HepG2 (cell line): Measurements from ENCODE around the gene LTBR. TPM values are rescaled to one million over a fixed set of nuclear protein-coding genes. Genes with fewer than 3 reads are reported as not detected.
A peak's percentile ranks its signal among the peaks of the same experiment; 100 is the strongest.

Experiments
- HMGA1 ChIP-seq: sonication (generic); formaldehyde crosslinking; conservative IDR thresholded peaks from 2 replicates; pipeline ENCODE4 v1.4.0; 2020; ENCODE audit warnings: missing genetic modification reagents
- IKZF4 ChIP-seq: sonication (generic); formaldehyde crosslinking; IDR thresholded peaks from 2 replicates; pipeline ENCODE4 v1.5.1; 2020; ENCODE audit warnings: borderline replicate concordance, mild to moderate bottlenecking, low read depth, missing genetic modification reagents; ENCODE audit errors: not compliant biosample characterization
- MAFF ChIP-seq: IDR thresholded peaks from 2 replicates; pipeline ENCODE4 v1.6.1; 2011; ENCODE audit warnings: low read depth, low read length, improper control_type of control experiment
- MAZ ChIP-seq, 2 experiments: sonication (generic) in 1 of 2; formaldehyde crosslinking in 1 of 2; IDR thresholded peaks; 2 replicates each; pipeline versions ENCODE4 v1.5.0 to v1.6.1; 2012 to 2020; ENCODE audit warnings: low read depth in 2 of 2, mild to moderate bottlenecking in 2 of 2, borderline replicate concordance in 1 of 2, improper control_type of control experiment in 1 of 2, low read length in 1 of 2, missing genetic modification reagents in 1 of 2, moderate library complexity in 1 of 2
- PHF5A ChIP-seq: IDR thresholded peaks from one replicate; pipeline ENCODE4 v1.6.1; 2018; ENCODE audit warnings: low read depth, missing genetic modification reagents; ENCODE audit not compliant: unreplicated experiment
- RXRA ChIP-seq: sonication (generic); formaldehyde crosslinking; IDR thresholded peaks from 2 replicates; pipeline ENCODE4 v1.5.1; 2020; ENCODE audit warnings: missing genetic modification reagents
- SAP130 ChIP-seq: IDR thresholded peaks from 2 replicates; pipeline ENCODE4 v1.6.1; 2016; ENCODE audit warnings: low read depth
- TRIM24 ChIP-seq: sonication (generic); formaldehyde crosslinking; IDR thresholded peaks from 2 replicates; pipeline ENCODE4 v1.8.0; 2022; ENCODE audit warnings: mild to moderate bottlenecking, missing genetic modification reagents
- ZGPAT ChIP-seq: IDR thresholded peaks from 2 replicates; pipeline ENCODE4 v1.6.1; 2016; ENCODE audit warnings: mild to moderate bottlenecking
- ZNF205 ChIP-seq: IDR thresholded peaks from 2 replicates; pipeline ENCODE4 v1.6.1; 2018; ENCODE audit warnings: missing biosample characterization, missing genetic modification reagents
- ZNF280D ChIP-seq: sonication (generic); formaldehyde crosslinking; IDR thresholded peaks from 2 replicates; pipeline ENCODE4 v1.5.1; 2020; ENCODE audit warnings: mild to moderate bottlenecking, missing genetic modification reagents
- ZNF282 ChIP-seq: fragments of 450-650 bp; IDR thresholded peaks from 2 replicates; pipeline ENCODE4 v1.6.1; 2018; ENCODE audit not compliant: partially characterized antibody
- ZNF292 ChIP-seq: sonication (generic); formaldehyde crosslinking; IDR thresholded peaks from 2 replicates; pipeline ENCODE4 v1.8.1; 2022; ENCODE audit warnings: mild to moderate bottlenecking, low read depth, missing genetic modification reagents, borderline replicate concordance
- ZNF333 ChIP-seq: sonication (generic); formaldehyde crosslinking; IDR thresholded peaks from 2 replicates; pipeline ENCODE4 v1.4.0; 2020; ENCODE audit warnings: mild to moderate bottlenecking, missing genetic modification reagents, borderline replicate concordance
- ZNF367 ChIP-seq: sonication (generic); formaldehyde crosslinking; IDR thresholded peaks from 2 replicates; pipeline ENCODE4 v1.4.0; 2020; ENCODE audit warnings: missing genetic modification reagents, borderline replicate concordance
- ZNF619 ChIP-seq: sonication (generic); formaldehyde crosslinking; IDR thresholded peaks from 2 replicates; pipeline ENCODE4 v1.4.0; 2020; ENCODE audit warnings: mild to moderate bottlenecking, missing genetic modification reagents
- ZNF703 ChIP-seq: sonication (generic); formaldehyde crosslinking; IDR thresholded peaks from 2 replicates; pipeline ENCODE4 v1.5.1; 2020; ENCODE audit warnings: missing genetic modification reagents, mild to moderate bottlenecking, moderate library complexity, borderline replicate concordance
- ZNF766 ChIP-seq: sonication (generic); formaldehyde crosslinking; IDR thresholded peaks from 2 replicates; pipeline ENCODE4 v1.5.0; 2020; ENCODE audit warnings: missing genetic modification reagents, borderline replicate concordance
- ZNF792 ChIP-seq: IDR thresholded peaks from 2 replicates; pipeline ENCODE4 v1.6.1; 2016
- ZNF800 ChIP-seq: sonication (generic); formaldehyde crosslinking; IDR thresholded peaks from 2 replicates; pipeline ENCODE4 v1.4.0; 2020; ENCODE audit warnings: missing genetic modification reagents
- polyA plus RNA-seq, 8 experiments: library from polyadenylated mRNA; depleted of rRNA in 3 of 8; stranded (reverse) in 7 of 8; unstranded in 1 of 8; fragments of >200 nt; fragmentation: Illumina TruSeq in 4 of 8; extraction: Trizol in 4 of 8; gene quantifications; 2 replicates each; pipeline versions ENCODE4 v1.2.1 to v1.2.3, GENCODE V29; 2011 to 2016; ENCODE audit warnings: low read depth in 4 of 8, missing spikeins in 1 of 8, mixed read lengths in 1 of 8; ENCODE audit not compliant: insufficient read depth in 1 of 8
- total RNA-seq, 5 experiments: library from RNA; depleted of rRNA; stranded (reverse); fragments of >200 nt; fragmentation: Illumina TruSeq; extraction: Trizol; gene quantifications; 2 replicates each; pipeline ENCODE4 v1.2.3, GENCODE V29; 2016; ENCODE audit warnings: low read depth in 1 of 5

LTBR gene
- total and polyA plus RNA-seq, 2 of the 13 experiments (the other 11 are each of a cell fraction or from before 2014, with no cell fraction given): 31.4 to 34.8 TPM

- no peak; the same call in 1 of the 2 replicates for TF ChIP-seq ZNF280D (CRISPR knock-in tag)
- TF ChIP-seq ZNF766 (CRISPR knock-in tag): no peak
- TF ChIP-seq ZNF367 (CRISPR knock-in tag): no peak
- TF ChIP-seq ZNF703: no peak
- TF ChIP-seq ZNF792 (CRISPR knock-in tag): no peak
- no peak for TF ChIP-seq PHF5A (CRISPR knock-in tag)
- no peak for TF ChIP-seq TRIM24 (CRISPR knock-in tag)
- TF ChIP-seq MAFF: no peak
- TF ChIP-seq RXRA (CRISPR knock-in tag): no peak
- TF ChIP-seq ZNF333: no peak
- no peak for TF ChIP-seq ZNF282
- no peak for TF ChIP-seq MAZ (IDR thresholded peaks at IDR 0.05; ENCODE audit: borderline replicate concordance, low read depth, low read length)
- 0 out of 2 replicates have a peak, but pooled peaks have one; percentile 21 for TF ChIP-seq MAZ (CRISPR knock-in tag; IDR thresholded peaks at IDR 0.05; ENCODE audit: low read depth)
- TF ChIP-seq HMGA1 (CRISPR knock-in tag): no peak
- no peak for TF ChIP-seq ZNF800
- peak; percentile 47 for TF ChIP-seq IKZF4 (CRISPR knock-in tag)
- no peak for TF ChIP-seq ZGPAT (CRISPR knock-in tag)
- TF ChIP-seq ZNF619 (CRISPR knock-in tag): no peak
- no peak for TF ChIP-seq ZNF205 (CRISPR knock-in tag)
- no peak for TF ChIP-seq ZNF292
- no peak; the same call in 1 of the 2 replicates for TF ChIP-seq SAP130 (CRISPR knock-in tag)
Observed at GRCh38 chr12:6336889-6337853, 46.8 kb upstream of the LTBR start (continued).
